IPS-15b (cell line): ENCODE data around the gene CEL.

Experiments used
- H3K27me3 ChIP-seq: one replicate; pipeline ENCODE4 v1.6.1; 2013; ENCODE audit warnings: low read length; ENCODE audit not compliant: control insufficient read depth, insufficient read depth
- H3K36me3 ChIP-seq: one replicate; pipeline ENCODE4 v1.6.1; 2013; ENCODE audit warnings: low read length; ENCODE audit not compliant: control insufficient read depth, insufficient read depth
- H3K4me1 ChIP-seq: one replicate; pipeline ENCODE4 v1.6.1; 2013; ENCODE audit warnings: mild to moderate bottlenecking, low read length; ENCODE audit not compliant: control insufficient read depth, insufficient read depth
- H3K4me3 ChIP-seq: one replicate; pipeline ENCODE4 v1.5.1; 2013; ENCODE audit warnings: low read depth, low read length
- H3K9ac ChIP-seq: one replicate; pipeline ENCODE4 v1.6.1; 2013; ENCODE audit warnings: low read depth, mild to moderate bottlenecking, low read length
- H3K9me3 ChIP-seq: one replicate; pipeline ENCODE4 v1.6.1; 2013; ENCODE audit warnings: mild to moderate bottlenecking, low read length; ENCODE audit not compliant: control insufficient read depth, insufficient read depth

The CEL gene

GRCh38 chr9:133103183-133103986 lies 41.6 kb downstream of the CEL start:
- no peaks in the 10 kb centered on the region for H3K27me3 ChIP-seq
- no peak overlapping the region for H3K9ac ChIP-seq
- peaks cover 43% of the 10 kb centered on the region for H3K36me3 ChIP-seq

DNA sequence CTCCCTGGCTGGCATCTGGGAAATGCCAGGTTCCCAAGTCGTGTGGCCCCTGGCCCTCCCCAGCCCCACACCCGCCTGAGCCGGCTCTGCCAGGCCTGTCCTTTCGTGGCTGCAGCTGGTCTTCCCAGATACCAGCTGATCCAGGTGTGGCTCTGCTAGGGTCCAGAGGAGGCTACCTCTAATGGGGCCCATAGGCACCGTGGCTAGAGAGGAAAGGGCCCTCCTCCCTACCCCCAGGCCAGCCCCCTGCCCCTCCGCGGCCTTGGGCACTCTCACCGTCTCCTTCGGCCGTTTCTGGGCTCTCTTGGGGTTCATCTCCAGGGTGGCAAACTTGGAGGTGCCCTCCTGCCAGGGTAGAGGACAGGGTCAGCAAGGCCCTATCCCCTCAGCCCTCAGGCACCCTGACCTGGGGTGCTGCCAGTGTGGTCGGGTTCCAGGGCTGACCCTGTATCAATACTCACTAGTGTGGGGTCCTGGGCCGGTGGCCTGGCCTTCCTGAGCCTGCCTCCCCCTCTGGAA lies 42.3 kb downstream of the CEL start:
- peaks cover 44% of the 10 kb centered on the region for H3K36me3 ChIP-seq
- H3K9ac ChIP-seq = no peak overlapping the region
- no peaks in the 10 kb centered on the region for H3K9me3 ChIP-seq
- H3K4me1 ChIP-seq = no peaks in the 10 kb centered on the region
- H3K4me3 ChIP-seq = no peak overlapping the region
- H3K27me3 ChIP-seq = no peaks in the 10 kb centered on the region

More at GRCh38 chr9:133103183-133103986, 41.6 kb downstream of the CEL start:
- Histone ChIP-seq H3K9me3 (no peaks in the 10 kb centered on the region), H3K4me1 (no peaks in the 10 kb centered on the region), H3K4me3 (no peak overlapping the region)

- Histone ChIP-seq H3K4me1 (no peaks in the 10 kb centered on the region), H3K9me3 (no peaks in the 10 kb centered on the region), H3K9ac (no peak overlapping the region), H3K4me3 (no peak overlapping the region), H3K36me3 (peaks cover 45% of the 10 kb centered on the region), H3K27me3 (no peaks in the 10 kb centered on the region)
Measured at GRCh38 chr9:133104718-133105460, 43.1 kb downstream of the CEL start.

DNA sequence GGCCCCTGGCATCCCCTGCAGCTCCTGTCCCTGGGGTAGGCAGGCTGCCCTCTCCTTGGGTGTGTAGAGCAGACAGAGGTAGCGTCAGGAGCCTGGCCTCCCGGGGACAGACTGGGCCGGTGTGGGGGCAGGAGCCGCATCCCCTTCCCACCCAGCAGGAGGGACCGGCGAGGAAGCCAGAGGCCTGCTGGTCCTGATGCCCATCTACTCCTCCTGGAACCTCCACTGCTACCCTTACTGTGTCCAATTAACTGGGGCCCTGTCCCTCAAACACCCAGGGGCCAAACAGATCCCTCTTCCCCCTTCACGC lies 43.6 kb downstream of the CEL start:
- Histone ChIP-seq H3K4me3 (no peak overlapping the region), H3K9me3 (no peaks in the 10 kb centered on the region), H3K9ac (no peak overlapping the region), H3K27me3 (no peaks in the 10 kb centered on the region), H3K4me1 (no peaks in the 10 kb centered on the region), H3K36me3 (peaks cover 47% of the 10 kb centered on the region)

GRCh38 chr9:133106511-133107244 lies 44.9 kb downstream of the CEL start:
- Histone ChIP-seq H3K4me1 (no peaks in the 10 kb centered on the region), H3K36me3 (peaks cover 36% of the 10 kb centered on the region), H3K9me3 (no peaks in the 10 kb centered on the region), H3K9ac (no peak overlapping the region), H3K27me3 (no peaks in the 10 kb centered on the region), H3K4me3 (no peak overlapping the region)

- H3K4me3 ChIP-seq = no peak overlapping the region
- H3K9me3 ChIP-seq = no peaks in the 10 kb centered on the region
- peaks cover 30% of the 10 kb centered on the region for H3K36me3 ChIP-seq
- H3K4me1 ChIP-seq = no peaks in the 10 kb centered on the region
- no peaks in the 10 kb centered on the region for H3K27me3 ChIP-seq
- H3K9ac ChIP-seq = no peak overlapping the region
Measured at GRCh38 chr9:133107245-133107722, 45.5 kb downstream of the CEL start.

GRCh38 chr9:133107961-133108793 lies 46.4 kb downstream of the CEL start:
- Histone ChIP-seq H3K36me3 (peaks cover 26% of the 10 kb centered on the region), H3K27me3 (no peaks in the 10 kb centered on the region), H3K4me1 (no peaks in the 10 kb centered on the region), H3K9ac (no peak overlapping the region), H3K9me3 (no peaks in the 10 kb centered on the region), H3K4me3 (no peak overlapping the region)

DNA sequence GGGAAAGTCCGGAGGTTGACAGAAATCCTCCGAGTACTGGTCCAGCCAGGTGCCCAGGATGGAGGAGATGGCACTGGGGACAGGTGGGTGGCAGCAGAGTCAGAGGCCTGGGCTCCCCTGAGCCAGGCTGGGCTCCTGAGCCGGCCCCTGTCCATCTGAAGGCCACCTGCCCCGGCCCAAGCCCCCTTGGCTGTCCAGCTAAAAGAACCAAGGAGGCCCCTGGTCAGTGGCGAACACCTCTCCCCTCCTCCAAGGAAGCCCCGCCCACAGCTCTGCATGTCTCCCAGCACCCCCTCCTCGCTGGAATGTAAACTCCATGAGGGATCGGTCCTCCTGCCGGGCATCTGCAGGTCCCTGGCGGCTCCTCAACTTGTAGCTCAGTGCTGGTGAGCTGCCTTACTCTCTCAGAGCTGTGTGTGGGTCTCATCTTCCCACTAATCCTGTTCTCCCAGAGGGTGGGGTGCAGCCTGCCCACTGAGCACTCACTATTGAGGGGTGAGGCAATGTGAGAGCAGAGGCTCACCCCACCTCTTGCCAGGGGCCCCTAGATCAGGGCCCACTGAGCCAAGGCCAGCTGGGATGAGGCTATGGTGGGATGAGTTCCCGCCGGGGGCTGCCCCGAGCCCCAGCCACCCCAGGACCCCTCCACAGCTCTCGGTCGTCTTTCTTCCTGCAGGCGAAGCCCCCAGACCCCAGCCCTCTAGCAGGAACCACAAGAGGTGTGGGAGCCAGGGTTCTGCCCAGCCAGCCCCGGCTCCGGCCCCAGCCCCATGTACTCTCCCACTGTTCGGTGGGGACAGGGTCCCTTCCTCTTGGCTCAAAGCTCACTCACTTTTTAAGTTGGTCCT lies 47.2 kb downstream of the CEL start:
- Histone ChIP-seq H3K9ac (no peak overlapping the region), H3K4me3 (no peak overlapping the region), H3K4me1 (peaks cover 3% of the 10 kb centered on the region), H3K27me3 (no peaks in the 10 kb centered on the region), H3K36me3 (peaks cover 26% of the 10 kb centered on the region), H3K9me3 (no peaks in the 10 kb centered on the region)

DNA sequence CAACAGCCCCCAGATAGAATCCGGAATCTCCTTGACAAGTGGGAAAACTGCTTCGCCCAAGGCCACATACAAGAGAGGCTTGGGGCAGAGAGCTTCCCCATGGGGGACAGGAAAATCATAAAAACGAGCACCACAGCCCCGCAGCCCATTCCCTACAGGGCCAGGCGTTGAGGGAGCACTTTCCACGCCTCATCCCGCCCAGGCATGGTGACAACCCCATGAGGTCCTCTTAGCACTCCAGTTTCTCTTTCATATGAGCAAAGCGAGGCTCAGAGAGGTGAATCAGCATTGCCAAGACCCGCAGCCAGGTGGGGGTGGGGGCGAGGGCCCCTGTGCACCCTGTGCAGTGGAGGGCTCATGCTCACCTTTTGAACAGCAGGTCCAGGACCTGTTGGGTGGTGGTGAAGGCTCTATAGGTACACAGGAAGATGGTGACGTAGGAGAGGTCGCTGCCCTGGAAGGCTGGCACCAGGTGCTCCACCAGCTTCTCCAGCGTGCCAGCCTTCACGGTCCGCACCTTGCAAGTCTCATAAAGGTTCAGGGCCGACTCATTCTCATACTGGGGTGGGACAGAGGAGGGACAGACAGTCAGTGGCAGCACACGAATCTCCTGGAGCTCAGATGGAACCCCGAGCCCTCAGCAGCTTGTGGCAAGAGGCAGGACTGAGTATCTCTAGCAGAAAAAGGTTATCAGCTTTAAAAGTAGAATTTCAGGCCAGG lies 48.3 kb downstream of the CEL start:
- Histone ChIP-seq H3K9me3 (no peaks in the 10 kb centered on the region), H3K36me3 (peaks cover 28% of the 10 kb centered on the region)

More for the DNA sequence above, 48.3 kb downstream of the CEL start:
- Histone ChIP-seq H3K27me3 (no peaks in the 10 kb centered on the region), H3K4me3 (no peak overlapping the region), H3K9ac (no peak overlapping the region), H3K4me1 (peaks cover 5% of the 10 kb centered on the region)
